ENCODE measurements around the gene PRMT9.

DNA sequence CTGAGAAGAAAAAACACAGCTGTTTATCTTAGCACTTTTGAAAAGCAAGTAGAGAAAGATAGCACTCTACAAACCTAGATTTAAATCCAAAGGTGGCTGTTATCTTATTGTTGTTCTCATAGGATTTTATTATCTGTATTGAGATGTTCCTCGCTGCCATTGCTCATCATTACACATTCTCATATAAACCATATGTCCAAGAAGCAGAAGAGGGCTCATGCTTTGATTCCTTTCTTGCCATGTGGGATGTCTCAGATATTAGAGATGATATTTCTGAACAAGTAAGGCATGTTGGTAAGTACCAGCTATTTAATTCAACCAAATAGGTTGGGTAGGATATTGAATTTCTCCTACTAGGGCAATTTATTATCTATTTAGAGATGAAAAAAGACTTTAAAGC lies 50.3 kb downstream of the PRMT9 start:
- TF ChIP-seq, protein P1, sequence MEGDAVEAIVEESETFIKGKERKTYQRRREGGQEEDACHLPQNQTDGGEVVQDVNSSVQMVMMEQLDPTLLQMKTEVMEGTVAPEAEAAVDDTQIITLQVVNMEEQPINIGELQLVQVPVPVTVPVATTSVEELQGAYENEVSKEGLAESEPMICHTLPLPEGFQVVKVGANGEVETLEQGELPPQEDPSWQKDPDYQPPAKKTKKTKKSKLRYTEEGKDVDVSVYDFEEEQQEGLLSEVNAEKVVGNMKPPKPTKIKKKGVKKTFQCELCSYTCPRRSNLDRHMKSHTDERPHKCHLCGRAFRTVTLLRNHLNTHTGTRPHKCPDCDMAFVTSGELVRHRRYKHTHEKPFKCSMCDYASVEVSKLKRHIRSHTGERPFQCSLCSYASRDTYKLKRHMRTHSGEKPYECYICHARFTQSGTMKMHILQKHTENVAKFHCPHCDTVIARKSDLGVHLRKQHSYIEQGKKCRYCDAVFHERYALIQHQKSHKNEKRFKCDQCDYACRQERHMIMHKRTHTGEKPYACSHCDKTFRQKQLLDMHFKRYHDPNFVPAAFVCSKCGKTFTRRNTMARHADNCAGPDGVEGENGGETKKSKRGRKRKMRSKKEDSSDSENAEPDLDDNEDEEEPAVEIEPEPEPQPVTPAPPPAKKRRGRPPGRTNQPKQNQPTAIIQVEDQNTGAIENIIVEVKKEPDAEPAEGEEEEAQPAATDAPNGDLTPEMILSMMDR (optimal IDR thresholded peaks at IDR 0.05 in 1 of 3, IDR thresholded peaks at IDR 0.05 in 1 of 3, conservative IDR thresholded peaks at IDR 0.05 in 1 of 3; ENCODE audit: extremely low read depth in 1 of 3, insufficient read depth in 2 of 3, low read length in 3 of 3) = no peak
- no peak for TF ChIP-seq EZH2 (IDR thresholded peaks at IDR 0.05; ENCODE audit: low read length)

All from keratinocyte (primary cell).